GM21515 (cell line): ENCODE data around the gene PARK7.
"Not testable (repeated sequence)": the region's sequence is repeated elsewhere in the genome, so short reads cannot be mapped to it uniquely, and the experiment has no call there.

Experiments used
- ATAC-seq: cut with Tn5 transposase; IDR thresholded peaks from one replicate; pipeline ENCODE4 v1.9.1; 2021; ENCODE audit not compliant: unreplicated experiment

The PARK7 gene

GRCh38 chr1:7961216-7962013 lies at the start of gene PARK7:
Gene PARK7 (plus strand): TSS chr1:7961711. CDS start chr1:7962786, 1,075 bp downstream.
- peak; percentile 94 for ATAC-seq

- ATAC-seq = no peak
These were observed 49.4 kb upstream of the PARK7 start for GRCh38 chr1:7912145-7912544.

GRCh38 chr1:7912743-7913557 lies 48.6 kb upstream of the PARK7 start:
- ATAC-seq = no peak

GRCh38 chr1:7915826-7916500 lies 45.5 kb upstream of the PARK7 start:
- no peak for ATAC-seq

DNA sequence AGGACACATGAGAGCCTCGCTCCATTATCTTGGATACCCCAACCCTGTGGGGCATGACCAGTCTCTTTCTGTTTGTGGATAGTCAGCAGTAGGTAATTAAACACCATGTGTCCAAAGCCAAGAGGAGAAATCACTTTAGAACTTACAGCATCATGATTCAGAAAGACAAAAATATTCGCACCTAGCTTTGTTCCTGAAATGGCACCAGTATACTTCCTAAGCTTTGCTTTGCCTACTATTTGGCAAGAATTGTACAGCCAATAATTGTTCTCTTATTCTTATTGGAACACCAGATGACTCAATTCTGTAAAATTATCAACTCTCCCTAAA lies 45.0 kb upstream of the PARK7 start:
- ATAC-seq = no peak

- ATAC-seq = not testable (repeated sequence)
These were observed 43.5 kb upstream of the PARK7 start for GRCh38 chr1:7917971-7918370.

DNA sequence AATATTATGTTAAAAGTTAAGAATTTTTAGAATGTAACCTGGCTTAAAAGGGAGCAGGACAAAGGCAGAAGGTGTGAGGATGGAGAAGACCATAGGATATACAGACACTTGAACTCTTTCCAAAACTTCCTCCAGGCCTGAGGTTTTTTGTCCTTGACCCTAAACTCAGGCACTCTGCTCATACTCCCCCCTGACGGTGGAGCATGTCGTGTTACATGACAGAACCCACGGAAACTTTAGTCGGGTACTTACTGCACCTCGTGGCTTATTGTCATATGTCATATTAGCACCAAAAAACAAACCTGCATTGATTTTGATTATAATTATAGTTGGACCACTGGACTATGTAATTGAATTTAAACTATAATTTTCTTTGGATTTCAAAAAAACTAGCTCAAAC lies 41.6 kb upstream of the PARK7 start:
- ATAC-seq = no peak

DNA sequence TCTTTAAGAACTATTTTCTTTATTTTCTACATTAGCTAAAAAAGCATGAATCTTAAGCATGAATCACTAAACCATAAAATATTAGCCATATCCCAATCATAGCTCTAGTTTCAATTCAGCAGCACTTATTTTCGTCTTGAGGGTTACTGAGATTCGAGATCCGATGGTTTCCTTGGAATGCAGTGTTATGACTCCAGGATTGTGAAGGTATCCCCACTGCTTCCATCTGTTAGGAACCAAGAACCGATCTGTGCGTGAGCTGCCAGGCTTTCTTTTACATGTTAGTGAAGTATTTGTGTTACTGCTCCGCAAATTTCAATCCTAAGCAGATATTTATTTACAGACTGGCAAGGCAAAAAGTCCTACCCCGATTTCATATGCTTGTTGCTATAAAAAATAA lies 39.7 kb upstream of the PARK7 start:
- no peak for ATAC-seq

- no peak for ATAC-seq
These were observed 39.2 kb upstream of the PARK7 start for GRCh38 chr1:7922301-7922700.

DNA sequence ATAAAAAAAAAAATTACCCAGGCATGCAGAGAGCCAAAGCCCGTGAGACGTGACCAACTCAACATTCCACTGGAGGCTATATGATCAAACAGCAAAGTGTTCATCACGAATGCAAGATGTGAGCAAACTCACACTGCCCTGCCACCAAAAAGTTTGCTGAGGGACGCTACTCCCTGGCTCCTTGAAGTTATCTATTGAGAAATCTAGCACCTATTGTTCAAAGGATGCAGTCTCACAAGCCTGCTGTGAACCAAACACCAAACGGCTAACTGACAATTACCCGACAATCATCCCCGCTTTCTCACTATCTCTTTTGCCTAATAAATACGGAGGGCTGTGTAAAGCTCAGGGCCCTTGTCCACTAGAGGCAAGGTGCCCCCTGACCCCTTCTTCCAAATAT lies 34.5 kb upstream of the PARK7 start:
- not testable (repeated sequence) for ATAC-seq

DNA sequence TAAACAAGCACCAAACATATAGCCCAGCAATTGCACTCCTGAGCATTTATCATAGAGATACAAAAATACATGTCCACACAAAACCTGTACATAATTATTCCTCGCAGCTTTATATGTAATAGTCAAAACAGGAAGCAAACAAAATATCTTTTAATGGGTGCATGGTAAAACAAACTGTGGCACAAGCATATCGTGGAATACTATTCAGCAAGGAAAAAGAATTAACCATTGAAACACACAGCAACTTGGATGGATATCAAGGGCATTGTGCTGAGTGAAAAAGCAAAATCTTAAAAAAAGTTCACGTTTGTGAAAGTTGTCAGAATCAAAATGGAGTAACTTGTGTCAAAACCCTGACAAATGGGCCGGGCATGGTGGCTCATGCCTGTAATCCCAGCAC lies 33.3 kb upstream of the PARK7 start:
- no peak for ATAC-seq

- no peak for ATAC-seq
These were observed 31.9 kb upstream of the PARK7 start for GRCh38 chr1:7929637-7930036.

GRCh38 chr1:7930645-7931445 lies 30.7 kb upstream of the PARK7 start:
- ATAC-seq = no peak

- no peak for ATAC-seq
These were observed 30.1 kb upstream of the PARK7 start for GRCh38 chr1:7931446-7931812.

DNA sequence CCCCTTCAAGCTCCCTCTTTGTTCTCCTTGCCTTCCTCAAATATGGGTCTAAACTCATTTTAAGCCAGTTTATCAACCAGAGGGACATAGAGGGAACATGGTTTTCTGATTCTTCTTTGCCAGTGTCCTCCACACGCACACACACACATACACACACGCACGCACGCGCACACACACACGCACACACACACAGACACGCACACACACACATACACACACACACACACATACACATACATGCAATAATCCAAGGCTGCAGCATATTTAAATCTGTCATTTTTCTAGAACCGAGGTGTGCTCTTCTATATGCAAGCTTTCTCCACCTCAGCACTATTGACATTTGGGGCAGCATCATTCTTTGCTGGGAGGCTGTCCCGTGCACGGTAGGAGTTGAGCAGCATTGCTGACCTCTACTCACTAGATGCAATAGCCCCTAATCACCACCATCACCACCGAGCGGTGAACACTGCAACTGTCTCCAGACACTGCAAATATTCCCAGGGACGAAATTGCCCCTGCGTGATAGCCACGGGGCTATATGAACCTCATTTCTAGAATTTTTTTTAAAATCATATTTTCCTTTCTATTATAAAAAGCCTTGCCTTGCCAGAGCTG lies 28.9 kb upstream of the PARK7 start:
- ATAC-seq = no peak

DNA sequence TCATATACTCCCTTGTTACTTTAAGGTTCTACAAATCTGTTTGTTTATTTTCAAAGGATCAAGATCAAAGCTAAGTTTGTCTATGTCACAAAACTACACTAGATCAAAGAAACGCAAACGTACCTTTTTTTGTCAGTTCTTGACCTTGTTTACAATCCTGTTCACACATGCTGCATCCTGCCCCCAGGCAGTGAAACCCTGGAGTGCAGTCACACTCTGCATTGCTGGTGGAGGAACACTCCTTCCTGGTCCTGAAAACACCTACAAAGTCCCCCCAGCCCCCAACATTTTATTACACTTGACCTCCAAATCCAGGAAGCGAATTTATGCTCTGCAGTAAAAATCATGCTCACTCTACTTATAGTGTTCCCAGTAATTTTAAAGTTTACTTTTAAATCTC lies 23.4 kb upstream of the PARK7 start:
- no peak for ATAC-seq

DNA sequence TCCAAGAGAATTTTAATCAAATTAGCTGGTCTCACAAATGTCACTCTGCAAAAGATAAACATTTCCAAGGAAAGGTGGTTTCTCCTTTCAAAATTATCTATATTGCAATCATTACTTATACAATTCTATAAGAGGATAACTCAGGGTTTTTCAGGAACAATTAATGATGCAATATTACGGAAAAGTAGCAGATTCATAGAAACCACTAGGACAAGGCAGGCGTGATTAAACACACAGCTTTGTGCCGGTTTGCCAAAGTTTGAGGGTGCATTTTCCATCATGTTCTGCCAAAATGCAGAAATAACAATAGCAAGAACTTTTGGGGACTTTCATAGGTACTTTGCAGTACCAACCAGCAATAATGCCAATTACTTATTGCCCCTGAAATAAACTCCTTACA lies 21.5 kb upstream of the PARK7 start:
- ATAC-seq = no peak

- ATAC-seq = no peak
These were observed 20.6 kb upstream of the PARK7 start, which contains the start of gene TNFRSF9 for GRCh38 chr1:7940745-7941436. Gene TNFRSF9 (minus strand): TSS chr1:7940839. CDS start chr1:7939994, 845 bp downstream.

DNA sequence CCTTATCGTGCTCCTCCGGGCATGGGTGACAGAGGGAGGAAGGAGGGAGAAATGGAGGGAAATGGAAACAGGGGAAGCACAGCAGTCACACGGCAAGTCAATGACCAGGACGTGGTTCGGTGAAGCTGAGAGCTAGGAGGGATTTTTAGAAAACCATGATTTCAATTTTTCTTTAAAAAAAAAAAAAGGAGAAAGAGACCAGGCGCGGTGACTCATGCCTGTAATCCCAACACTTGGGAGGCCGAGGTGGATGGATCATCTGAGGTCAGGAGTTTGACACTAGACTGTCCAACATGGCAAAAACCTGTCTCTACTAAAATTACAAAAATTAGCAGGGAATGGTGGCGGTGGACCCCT lies 20.1 kb upstream of the PARK7 start:
- no peak for ATAC-seq
